LNCaP clone FGC (cell line): Measurements from ENCODE around the gene A1CF.
A peak's percentile ranks its signal among the peaks of the same experiment; 100 is the strongest.
"Not testable (repeated sequence)": the region's sequence is repeated elsewhere in the genome, so short reads cannot be mapped to it uniquely, and the experiment has no call there.

Source experiments
- DNase-seq: peaks from one replicate; pipeline ENCODE4 v3.0.0-alpha.2; 2011; ENCODE audit warnings: low read depth
- H3K4me3 ChIP-seq: 2 replicates; pipeline ENCODE4 v1.5.1; 2011; ENCODE audit warnings: mild to moderate bottlenecking, low read depth, low read length, control low read depth
- TF ChIP-seq, protein P1 (sequence below): IDR thresholded peaks from 2 replicates; pipeline ENCODE4 v1.5.1; 2012; ENCODE audit warnings: mild to moderate bottlenecking; ENCODE audit not compliant: control insufficient read depth, insufficient read depth; ENCODE audit errors: extremely low read depth

The A1CF gene

DNA sequence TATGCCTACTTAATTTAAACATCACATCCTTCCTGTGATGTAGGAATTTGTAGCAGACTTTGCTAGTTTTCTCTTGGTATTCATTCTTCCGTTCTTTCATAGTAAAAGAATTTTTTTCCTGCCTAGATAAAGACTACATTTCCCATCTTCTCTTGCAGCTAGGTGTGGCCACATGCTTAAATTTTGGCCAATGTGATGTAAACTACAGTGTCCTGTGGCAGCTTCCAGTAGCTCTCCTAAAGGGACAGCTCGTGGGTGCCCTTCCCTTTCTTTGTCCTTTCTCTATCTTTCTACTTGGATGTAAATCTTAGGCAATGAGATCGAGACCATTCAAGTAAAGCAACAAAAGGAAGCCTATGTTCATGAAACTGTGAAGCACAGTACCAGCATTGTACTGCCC, 87.1 kb downstream of the A1CF start:
- no peak for DNase-seq
- H3K4me3 ChIP-seq, result no peak overlapping the region
- TF ChIP-seq, protein P1, sequence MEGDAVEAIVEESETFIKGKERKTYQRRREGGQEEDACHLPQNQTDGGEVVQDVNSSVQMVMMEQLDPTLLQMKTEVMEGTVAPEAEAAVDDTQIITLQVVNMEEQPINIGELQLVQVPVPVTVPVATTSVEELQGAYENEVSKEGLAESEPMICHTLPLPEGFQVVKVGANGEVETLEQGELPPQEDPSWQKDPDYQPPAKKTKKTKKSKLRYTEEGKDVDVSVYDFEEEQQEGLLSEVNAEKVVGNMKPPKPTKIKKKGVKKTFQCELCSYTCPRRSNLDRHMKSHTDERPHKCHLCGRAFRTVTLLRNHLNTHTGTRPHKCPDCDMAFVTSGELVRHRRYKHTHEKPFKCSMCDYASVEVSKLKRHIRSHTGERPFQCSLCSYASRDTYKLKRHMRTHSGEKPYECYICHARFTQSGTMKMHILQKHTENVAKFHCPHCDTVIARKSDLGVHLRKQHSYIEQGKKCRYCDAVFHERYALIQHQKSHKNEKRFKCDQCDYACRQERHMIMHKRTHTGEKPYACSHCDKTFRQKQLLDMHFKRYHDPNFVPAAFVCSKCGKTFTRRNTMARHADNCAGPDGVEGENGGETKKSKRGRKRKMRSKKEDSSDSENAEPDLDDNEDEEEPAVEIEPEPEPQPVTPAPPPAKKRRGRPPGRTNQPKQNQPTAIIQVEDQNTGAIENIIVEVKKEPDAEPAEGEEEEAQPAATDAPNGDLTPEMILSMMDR, result no peak

- DNase-seq, result no peak
- TF ChIP-seq, protein P1, result no peak
- no peak overlapping the region for H3K4me3 ChIP-seq
Measured at GRCh38 chr10:50796693-50797092, 88.7 kb downstream of the A1CF start.

DNA sequence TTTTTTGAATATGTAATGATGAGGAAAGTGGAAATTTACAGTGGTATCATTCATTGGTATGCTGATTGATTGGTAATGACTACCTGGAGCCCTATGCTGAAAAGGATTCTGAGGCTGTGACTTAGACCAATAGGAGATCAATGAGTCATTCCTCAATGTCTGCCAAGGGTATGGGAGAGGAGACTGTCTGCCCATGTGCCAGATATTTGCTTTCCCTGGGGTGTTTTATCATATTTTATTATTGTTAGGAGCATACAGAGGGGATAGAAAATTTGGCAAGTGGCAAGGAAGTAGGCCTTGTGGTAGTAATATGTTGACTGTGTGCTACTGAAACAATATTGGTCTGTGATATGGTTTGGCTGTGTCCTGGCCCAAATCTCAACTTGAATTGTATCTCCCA, 90.9 kb downstream of the A1CF start:
- TF ChIP-seq, protein P1, result no peak
- no peak for DNase-seq
- no peak overlapping the region for H3K4me3 ChIP-seq

- peak; percentile 19 for DNase-seq
- TF ChIP-seq, protein P1, result peak; percentile 82
- no peak overlapping the region for H3K4me3 ChIP-seq
Measured at GRCh38 chr10:50788951-50789945, 96.2 kb downstream of the A1CF start.

GRCh38 chr10:50787962-50788361, 97.5 kb downstream of the A1CF start:
- not testable (repeated sequence) for DNase-seq, H3K4me3 ChIP-seq

- not testable (repeated sequence) for DNase-seq
Measured at GRCh38 chr10:50782017-50782416, 103.4 kb downstream of the A1CF start.

GRCh38 chr10:50780036-50780435, 105.4 kb downstream of the A1CF start:
- DNase-seq, H3K4me3 ChIP-seq: not testable (repeated sequence)

More at GRCh38 chr10:50782017-50782416, 103.4 kb downstream of the A1CF start:
- H3K4me3 ChIP-seq, result not testable (repeated sequence)

DNA sequence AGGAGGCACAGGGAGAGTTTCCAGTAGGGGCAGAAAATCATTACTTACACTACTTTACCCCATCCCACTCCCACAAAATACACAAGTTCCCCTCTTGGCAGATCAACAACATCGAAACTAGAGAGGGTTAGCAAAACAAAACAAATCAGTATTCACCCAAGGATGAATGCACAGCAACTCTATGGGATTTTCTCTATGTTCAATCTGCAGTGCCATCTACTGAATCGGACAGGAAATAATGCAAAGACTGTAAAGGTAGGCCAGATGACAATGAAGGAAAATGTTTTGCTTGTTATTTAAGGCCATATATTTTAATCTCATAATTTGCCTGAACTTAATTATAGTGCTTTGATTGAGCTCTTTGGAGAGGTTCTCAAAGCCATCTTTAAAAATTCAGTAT, 110.6 kb downstream of the A1CF start:
- H3K4me3 ChIP-seq, result not testable (repeated sequence)

GRCh38 chr10:50772042-50772441, 113.4 kb downstream of the A1CF start:
- not testable (repeated sequence) for DNase-seq, H3K4me3 ChIP-seq

More for the DNA sequence above, 110.6 kb downstream of the A1CF start:
- DNase-seq, result not testable (repeated sequence)

GRCh38 chr10:50766774-50767513, 118.5 kb downstream of the A1CF start:
- not testable (repeated sequence) for H3K4me3 ChIP-seq, DNase-seq
